ENCODE data around the gene ATF7. TPM values are rescaled to one million over a fixed set of nuclear protein-coding genes. Genes with fewer than 3 reads are reported as not detected.

The ATF7 gene
- polyA plus RNA-seq, 1 of the 3 experiments (the other 2 are of a cell fraction), result 12.8 TPM

DNA sequence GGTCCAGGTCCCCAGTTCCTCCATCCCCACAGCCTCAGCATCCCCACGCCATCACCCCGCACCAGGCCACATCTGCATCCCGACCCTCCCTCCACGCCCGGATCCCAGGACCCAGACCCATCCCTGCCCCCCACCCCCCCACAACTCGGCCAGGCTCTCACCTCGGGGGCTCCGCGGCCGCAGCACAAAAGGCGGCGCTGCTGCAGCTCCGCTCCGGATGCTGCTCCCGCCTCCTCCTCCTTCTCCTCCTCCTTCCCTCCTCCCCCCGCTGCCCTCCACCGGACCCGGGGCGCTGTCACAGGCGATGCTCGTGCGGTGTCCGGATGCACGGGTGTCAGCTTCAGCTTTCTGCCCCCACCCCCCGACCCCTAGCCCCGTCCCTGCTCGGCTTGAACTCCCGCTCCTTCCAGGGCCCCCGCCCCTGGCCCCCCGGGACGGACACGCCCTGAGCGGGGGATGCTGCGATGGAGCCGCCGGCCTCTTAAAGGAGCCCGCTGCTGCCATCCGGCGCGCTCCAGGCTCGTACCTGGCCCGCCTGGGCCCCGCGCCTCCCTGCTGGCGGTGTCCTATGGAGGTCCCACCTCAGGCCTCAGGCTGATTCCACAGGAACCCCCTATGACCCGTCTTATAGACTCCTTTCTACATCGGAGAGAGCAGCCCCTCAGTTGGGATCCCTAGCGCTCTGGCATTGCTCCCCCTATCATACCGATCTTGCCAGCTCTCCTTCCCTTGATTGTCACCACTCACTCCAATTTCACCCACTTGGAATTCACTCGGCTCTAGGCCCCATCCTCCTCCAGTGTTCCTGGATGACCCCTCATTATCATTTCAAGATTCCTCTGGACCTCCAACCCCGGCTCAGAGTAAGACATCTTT is 126.7 kb downstream of the ATF7 start, which contains the start of gene MAP3K12:
Gene MAP3K12 (minus strand): TSS at position 193 of the 876 bp plus-strand sequence. CDS start 12,067 bp downstream, outside the sequence.
- ChIA-PET CTCF (interaction anchor here (0.9 to 8.2 kb wide), 10 partner anchors 9 to 287 kb away, joined by 3 to 46 read pairs (median 6); partner anchors contain the start of genes AAAS and NPFF), POLR2A (interaction anchor here (0.6 to 2.8 kb wide), 7 partner anchors 18 to 179 kb away, joined by 3 to 18 read pairs (median 9); partner anchors contain the start of genes AAAS, ATP5MC2 and SP1)
- no peak; the same call in none of the 2 replicates for TF ChIP-seq TAF1 (IDR thresholded peaks at IDR 0.05; ENCODE audit: borderline replicate concordance, low read depth, low read length)
- TF ChIP-seq POLR2AphosphoS5 (IDR thresholded peaks at IDR 0.05; ENCODE audit: low read depth, low read length), result peak; percentile 25; the same call in 1 of the 2 replicates
- TF ChIP-seq YY1 (IDR thresholded peaks at IDR 0.05; ENCODE audit: low read depth), result no peak; the same call in 1 of the 2 replicates
- peak; percentile 59 for TF ChIP-seq PBX3 (IDR thresholded peaks at IDR 0.05)
- TF ChIP-seq SMC3 (IDR thresholded peaks at IDR 0.05; ENCODE audit: low read depth, low read length), result 0 out of 2 replicates have a peak, but pooled peaks have one; percentile 5
- no peak for TF ChIP-seq RFX5 (IDR thresholded peaks at IDR 0.05; ENCODE audit: low read length)
- TF ChIP-seq RAD21 (IDR thresholded peaks at IDR 0.05; ENCODE audit: low read length), result no peak
- TF ChIP-seq USF2 (IDR thresholded peaks at IDR 0.05; ENCODE audit: borderline replicate concordance, low read depth, low read length), result no peak
- TF ChIP-seq GATA2 (CRISPR knock-in tag; IDR thresholded peaks at IDR 0.05), result no peak
- TF ChIP-seq MAX (IDR thresholded peaks at IDR 0.05; ENCODE audit: low read depth), result peak; percentile 70
- no peak for TF ChIP-seq FOXJ3 (CRISPR knock-in tag; IDR thresholded peaks at IDR 0.05)
- TF ChIP-seq FOXM1 (IDR thresholded peaks at IDR 0.05; ENCODE audit: low read depth), result no peak
- TF ChIP-seq, protein P1, sequence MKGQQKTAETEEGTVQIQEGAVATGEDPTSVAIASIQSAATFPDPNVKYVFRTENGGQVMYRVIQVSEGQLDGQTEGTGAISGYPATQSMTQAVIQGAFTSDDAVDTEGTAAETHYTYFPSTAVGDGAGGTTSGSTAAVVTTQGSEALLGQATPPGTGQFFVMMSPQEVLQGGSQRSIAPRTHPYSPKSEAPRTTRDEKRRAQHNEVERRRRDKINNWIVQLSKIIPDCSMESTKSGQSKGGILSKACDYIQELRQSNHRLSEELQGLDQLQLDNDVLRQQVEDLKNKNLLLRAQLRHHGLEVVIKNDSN (IDR thresholded peaks at IDR 0.05; ENCODE audit: borderline replicate concordance, low read depth), result no peak
- no peak for TF ChIP-seq TCF12 (IDR thresholded peaks at IDR 0.05)
- no peak for TF ChIP-seq EZH2phosphoT487 (IDR thresholded peaks at IDR 0.05; ENCODE audit: borderline replicate concordance, low read depth)
- TF ChIP-seq NFIC (IDR thresholded peaks at IDR 0.05; ENCODE audit: borderline replicate concordance), result no peak
- no peak for TF ChIP-seq FOSL2 (IDR thresholded peaks at IDR 0.05; ENCODE audit: borderline replicate concordance, low read depth)
- TF ChIP-seq MEF2A (IDR thresholded peaks at IDR 0.05; ENCODE audit: borderline replicate concordance, low read depth), result no peak
- no peak for TF ChIP-seq ZBTB33 (IDR thresholded peaks at IDR 0.05; ENCODE audit: borderline replicate concordance, low read depth)
- TF ChIP-seq RCOR1 (IDR thresholded peaks at IDR 0.05; ENCODE audit: low read length), result no peak
- no peak for TF ChIP-seq NRF1 (IDR thresholded peaks at IDR 0.05; ENCODE audit: low read depth, low read length)
- TF ChIP-seq MXI1 (IDR thresholded peaks at IDR 0.05; ENCODE audit: low read depth, low read length), result peak; percentile 55; the same call in 1 of the 2 replicates
- TF ChIP-seq, protein P2, sequence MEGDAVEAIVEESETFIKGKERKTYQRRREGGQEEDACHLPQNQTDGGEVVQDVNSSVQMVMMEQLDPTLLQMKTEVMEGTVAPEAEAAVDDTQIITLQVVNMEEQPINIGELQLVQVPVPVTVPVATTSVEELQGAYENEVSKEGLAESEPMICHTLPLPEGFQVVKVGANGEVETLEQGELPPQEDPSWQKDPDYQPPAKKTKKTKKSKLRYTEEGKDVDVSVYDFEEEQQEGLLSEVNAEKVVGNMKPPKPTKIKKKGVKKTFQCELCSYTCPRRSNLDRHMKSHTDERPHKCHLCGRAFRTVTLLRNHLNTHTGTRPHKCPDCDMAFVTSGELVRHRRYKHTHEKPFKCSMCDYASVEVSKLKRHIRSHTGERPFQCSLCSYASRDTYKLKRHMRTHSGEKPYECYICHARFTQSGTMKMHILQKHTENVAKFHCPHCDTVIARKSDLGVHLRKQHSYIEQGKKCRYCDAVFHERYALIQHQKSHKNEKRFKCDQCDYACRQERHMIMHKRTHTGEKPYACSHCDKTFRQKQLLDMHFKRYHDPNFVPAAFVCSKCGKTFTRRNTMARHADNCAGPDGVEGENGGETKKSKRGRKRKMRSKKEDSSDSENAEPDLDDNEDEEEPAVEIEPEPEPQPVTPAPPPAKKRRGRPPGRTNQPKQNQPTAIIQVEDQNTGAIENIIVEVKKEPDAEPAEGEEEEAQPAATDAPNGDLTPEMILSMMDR (IDR thresholded peaks at IDR 0.05), result no peak; the same call in 1 of the 2 replicates
- no peak for TF ChIP-seq RXRA (IDR thresholded peaks at IDR 0.05; ENCODE audit: borderline replicate concordance, low read depth)

More for the DNA sequence above, 126.7 kb downstream of the ATF7 start, which contains the start of gene MAP3K12:
- H3K27me3 ChIP-seq (ENCODE audit: insufficient read depth), result no peaks in the 10 kb centered on the region
- H3K4me2 ChIP-seq, result peak within 1 kb of the TSS; percentile 88
- H3K4me1 ChIP-seq (ENCODE audit: control insufficient read depth in 1 of 2, insufficient read depth in 2 of 2, low read depth in 1 of 2, low read length in 1 of 2), result peaks cover 30 to 41% of the 10 kb centered on the region in 2 experiments
- peak within 1 kb of the TSS; percentile 72 for H3K9ac ChIP-seq
- peak; percentile 79 for DNase-seq
- H3K9me3 ChIP-seq, result no peaks in the 10 kb centered on the region
- H3K27ac ChIP-seq (ENCODE audit: low read depth in 2 of 2, low read length in 1 of 2), result peak within 1 kb of the TSS; percentile 88 to 94
- no peaks in the 10 kb centered on the region for H4K20me1 ChIP-seq (ENCODE audit: insufficient read depth)
- under 1% methylated on average over 34 of the region's 51 CpGs for WGBS (ENCODE audit: low lambda C conversion rate)
- no peaks in the 10 kb centered on the region for H3K9me2 ChIP-seq
- peaks cover 15% of the 10 kb centered on the region for H3F3A ChIP-seq (replicated peaks; ENCODE audit: insufficient read depth)
- peaks cover 9 to 17% of the 10 kb centered on the region in 2 experiments for H3K36me3 ChIP-seq (replicated peaks in 1 of 2; ENCODE audit: control insufficient read depth in 1 of 2, insufficient read depth in 2 of 2, low read length in 1 of 2)
- peak within 1 kb of the TSS; percentile 69 for H2AFZ ChIP-seq (ENCODE audit: low read depth)
- peaks cover 54% of the 10 kb centered on the region for H3K79me2 ChIP-seq (ENCODE audit: insufficient read depth)
- peak within 1 kb of the TSS; percentile 52 to 72 for H3K4me3 ChIP-seq (ENCODE audit: low read depth in 2 of 2, low read length in 1 of 2)

Measured in SK-N-SH (cell line).